ENCODE results near the gene DPEP2. TPM values are rescaled to one million over a fixed set of nuclear protein-coding genes. Genes with fewer than 3 reads are reported as not detected.

DPEP2 gene
- total and polyA plus RNA-seq, 2 of the 13 experiments (the other 11 are each of a cell fraction or from before 2014, with no cell fraction given): 0.18 TPM; not detected in 1

DNA sequence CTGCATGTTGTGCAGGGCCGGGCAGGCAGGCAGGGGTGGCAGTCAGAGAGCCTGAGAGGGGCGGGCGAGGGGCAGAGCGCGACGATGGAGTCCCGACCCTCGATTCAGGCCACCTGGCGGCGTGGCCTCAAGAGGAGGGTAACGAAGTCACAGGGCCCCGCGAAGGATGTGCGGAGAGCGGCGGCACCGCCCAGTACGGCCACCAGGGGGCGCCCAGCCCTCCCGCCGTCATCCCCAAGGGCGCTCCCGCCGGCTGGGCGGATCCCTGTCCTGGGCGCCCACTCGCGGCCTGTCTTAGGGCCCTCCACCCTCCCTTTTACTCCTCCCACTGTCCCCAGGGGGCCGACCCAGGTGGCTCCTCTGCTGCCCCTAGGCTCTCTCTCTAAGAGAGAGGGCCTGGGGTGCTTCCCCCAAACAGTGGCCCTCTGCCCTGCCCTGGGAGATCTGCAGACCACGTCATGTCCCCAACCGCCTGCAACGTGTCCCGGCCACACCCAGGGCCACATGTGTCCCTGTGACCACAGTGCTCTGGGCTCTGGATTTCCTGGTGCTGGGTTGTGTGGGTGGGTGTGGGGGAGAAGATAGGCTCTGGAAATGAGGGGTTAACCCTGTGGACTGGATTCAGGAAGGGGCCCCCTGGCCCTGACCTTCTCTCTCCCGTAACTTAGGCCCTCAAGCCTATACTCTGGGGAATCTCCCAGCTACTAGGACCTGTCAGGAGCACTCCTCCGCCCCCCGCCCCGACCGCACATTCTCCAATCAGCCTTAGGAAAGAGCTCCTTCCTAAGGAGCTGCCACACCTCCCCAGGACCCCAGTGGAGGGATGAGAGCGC, 5.9 kb downstream of the DPEP2 start (continued):
- TF ChIP-seq MYNN (CRISPR knock-in tag; IDR thresholded peaks at IDR 0.05; ENCODE audit: low read depth): peak; percentile 84; the same call in 1 of the 2 replicates
- no peak for TF ChIP-seq NFKBIZ (CRISPR knock-in tag; IDR thresholded peaks at IDR 0.05)
- TF ChIP-seq, protein P1, sequence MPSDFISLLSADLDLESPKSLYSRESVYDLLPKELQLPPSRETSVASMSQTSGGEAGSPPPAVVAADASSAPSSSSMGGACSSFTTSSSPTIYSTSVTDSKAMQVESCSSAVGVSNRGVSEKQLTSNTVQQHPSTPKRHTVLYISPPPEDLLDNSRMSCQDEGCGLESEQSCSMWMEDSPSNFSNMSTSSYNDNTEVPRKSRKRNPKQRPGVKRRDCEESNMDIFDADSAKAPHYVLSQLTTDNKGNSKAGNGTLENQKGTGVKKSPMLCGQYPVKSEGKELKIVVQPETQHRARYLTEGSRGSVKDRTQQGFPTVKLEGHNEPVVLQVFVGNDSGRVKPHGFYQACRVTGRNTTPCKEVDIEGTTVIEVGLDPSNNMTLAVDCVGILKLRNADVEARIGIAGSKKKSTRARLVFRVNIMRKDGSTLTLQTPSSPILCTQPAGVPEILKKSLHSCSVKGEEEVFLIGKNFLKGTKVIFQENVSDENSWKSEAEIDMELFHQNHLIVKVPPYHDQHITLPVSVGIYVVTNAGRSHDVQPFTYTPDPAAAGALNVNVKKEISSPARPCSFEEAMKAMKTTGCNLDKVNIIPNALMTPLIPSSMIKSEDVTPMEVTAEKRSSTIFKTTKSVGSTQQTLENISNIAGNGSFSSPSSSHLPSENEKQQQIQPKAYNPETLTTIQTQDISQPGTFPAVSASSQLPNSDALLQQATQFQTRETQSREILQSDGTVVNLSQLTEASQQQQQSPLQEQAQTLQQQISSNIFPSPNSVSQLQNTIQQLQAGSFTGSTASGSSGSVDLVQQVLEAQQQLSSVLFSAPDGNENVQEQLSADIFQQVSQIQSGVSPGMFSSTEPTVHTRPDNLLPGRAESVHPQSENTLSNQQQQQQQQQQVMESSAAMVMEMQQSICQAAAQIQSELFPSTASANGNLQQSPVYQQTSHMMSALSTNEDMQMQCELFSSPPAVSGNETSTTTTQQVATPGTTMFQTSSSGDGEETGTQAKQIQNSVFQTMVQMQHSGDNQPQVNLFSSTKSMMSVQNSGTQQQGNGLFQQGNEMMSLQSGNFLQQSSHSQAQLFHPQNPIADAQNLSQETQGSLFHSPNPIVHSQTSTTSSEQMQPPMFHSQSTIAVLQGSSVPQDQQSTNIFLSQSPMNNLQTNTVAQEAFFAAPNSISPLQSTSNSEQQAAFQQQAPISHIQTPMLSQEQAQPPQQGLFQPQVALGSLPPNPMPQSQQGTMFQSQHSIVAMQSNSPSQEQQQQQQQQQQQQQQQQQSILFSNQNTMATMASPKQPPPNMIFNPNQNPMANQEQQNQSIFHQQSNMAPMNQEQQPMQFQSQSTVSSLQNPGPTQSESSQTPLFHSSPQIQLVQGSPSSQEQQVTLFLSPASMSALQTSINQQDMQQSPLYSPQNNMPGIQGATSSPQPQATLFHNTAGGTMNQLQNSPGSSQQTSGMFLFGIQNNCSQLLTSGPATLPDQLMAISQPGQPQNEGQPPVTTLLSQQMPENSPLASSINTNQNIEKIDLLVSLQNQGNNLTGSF (CRISPR knock-in tag; IDR thresholded peaks at IDR 0.05): 0 out of 2 replicates have a peak, but pooled peaks have one; percentile 68
- TF ChIP-seq ZBTB39 (CRISPR knock-in tag; IDR thresholded peaks at IDR 0.05): peak; percentile 42; the same call in 1 of the 2 replicates
- TF ChIP-seq SRSF9 (IDR thresholded peaks at IDR 0.05; ENCODE audit: borderline replicate concordance, insufficient read depth, low read depth, low read length, poor library complexity, severe bottlenecking): no peak
- TF ChIP-seq ZNF605 (CRISPR knock-in tag; IDR thresholded peaks at IDR 0.05): peak; percentile 80
- TF ChIP-seq ATF5 (CRISPR knock-in tag; IDR thresholded peaks at IDR 0.05; ENCODE audit: low read depth): 0 out of 2 replicates have a peak, but pooled peaks have one; percentile 45
- no peak; the same call in 1 of the 2 replicates for TF ChIP-seq ZNF772 (CRISPR knock-in tag; IDR thresholded peaks at IDR 0.05)
- no peak for TF ChIP-seq MBD4 (IDR thresholded peaks at IDR 0.05; ENCODE audit: borderline replicate concordance, low read length)
- TF ChIP-seq, protein P2, sequence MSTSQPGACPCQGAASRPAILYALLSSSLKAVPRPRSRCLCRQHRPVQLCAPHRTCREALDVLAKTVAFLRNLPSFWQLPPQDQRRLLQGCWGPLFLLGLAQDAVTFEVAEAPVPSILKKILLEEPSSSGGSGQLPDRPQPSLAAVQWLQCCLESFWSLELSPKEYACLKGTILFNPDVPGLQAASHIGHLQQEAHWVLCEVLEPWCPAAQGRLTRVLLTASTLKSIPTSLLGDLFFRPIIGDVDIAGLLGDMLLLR (CRISPR knock-in tag; IDR thresholded peaks at IDR 0.05): 0 out of 2 replicates have a peak, but pooled peaks have one; percentile 70
- TF ChIP-seq YY1 (IDR thresholded peaks at IDR 0.05; ENCODE audit: insufficient read depth, insufficient replicate concordance, low read depth, low read length): peak; percentile 69
- TF ChIP-seq FOXA3 (CRISPR knock-in tag; IDR thresholded peaks at IDR 0.05): no peak; the same call in 1 of the 2 replicates
- TF ChIP-seq CBX2 (IDR thresholded peaks at IDR 0.05; ENCODE audit: low read depth, low read length): no peak
- TF ChIP-seq CBX2 (CRISPR knock-in tag; IDR thresholded peaks at IDR 0.05; ENCODE audit: low read depth): no peak
- TF ChIP-seq PHF21A (CRISPR knock-in tag; IDR thresholded peaks at IDR 0.05): no peak
- TF ChIP-seq GATA4 (IDR thresholded peaks at IDR 0.05; ENCODE audit: borderline replicate concordance, low read depth): no peak
- TF ChIP-seq JUND (CRISPR knock-in tag; IDR thresholded peaks at IDR 0.05): no peak
- TF ChIP-seq, protein P3, sequence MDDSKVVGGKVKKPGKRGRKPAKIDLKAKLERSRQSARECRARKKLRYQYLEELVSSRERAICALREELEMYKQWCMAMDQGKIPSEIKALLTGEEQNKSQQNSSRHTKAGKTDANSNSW (CRISPR knock-in tag; IDR thresholded peaks at IDR 0.05; ENCODE audit: borderline replicate concordance): no peak
- TF ChIP-seq PHB2 (IDR thresholded peaks at IDR 0.05; ENCODE audit: partially characterized antibody): no peak

All from HepG2 (cell line).